Caki2 (cell line): ENCODE data around the gene SNX24. TPM values are rescaled to one million over a fixed set of nuclear protein-coding genes. Genes with fewer than 3 reads are reported as not detected.
A peak's percentile ranks its signal among the peaks of the same experiment; 100 is the strongest.

Source experiments
- DNase-seq: peaks from one replicate; pipeline ENCODE4 v3.0.0-alpha.2; 2015; ENCODE audit warnings: low read depth
- in situ Hi-C: cut with HindIII; loops from 2 replicates; pipeline ENCODE4 v1.10.0; 2016; ENCODE audit warnings: low sequenced_read_pairs, low pct_unique_long_range_greater_than_20kb, mixed read lengths
- total RNA-seq: library from RNA; depleted of rRNA; stranded (reverse); fragments of >200 nt; shearing (Covaris generic); gene quantifications from 2 replicates; pipeline ENCODE4 v1.2.3, GENCODE V29; 2014; ENCODE audit warnings: low replicate concordance

Gene SNX24
- total RNA-seq, 1 experiment from 2014 or later: 3.9 TPM

DNA sequence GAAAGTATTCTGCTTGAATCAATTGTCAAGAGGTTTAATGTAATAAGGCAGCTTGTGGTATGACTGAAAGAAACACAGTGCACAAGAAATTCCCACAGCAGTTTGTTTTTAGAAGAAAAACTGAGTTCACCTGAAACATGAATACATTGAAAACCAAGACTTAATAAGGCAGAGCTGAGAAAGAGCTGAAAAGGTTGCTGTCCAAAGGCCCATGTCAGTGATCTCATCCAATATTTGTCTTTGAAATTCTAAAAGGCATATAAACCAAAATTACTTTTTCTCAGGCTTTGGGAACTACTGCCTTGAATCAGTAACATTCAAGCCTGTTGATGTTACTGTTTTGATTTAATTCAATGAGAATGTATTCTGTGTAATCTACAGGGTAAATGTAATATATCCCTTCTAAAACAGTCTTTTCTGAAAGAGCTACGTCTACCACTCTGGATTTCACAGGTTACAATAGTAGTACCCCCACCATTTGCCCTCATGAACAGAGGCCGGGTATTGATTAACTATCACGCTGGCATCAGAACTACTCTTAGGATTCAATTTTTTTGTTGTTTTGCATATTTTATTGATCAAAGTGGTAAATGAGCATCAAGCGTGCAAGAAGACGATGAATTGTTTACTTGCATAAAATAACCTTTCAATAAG lies 133.4 kb downstream of the SNX24 start:
- DNase-seq: no peak
- in situ Hi-C loops: no loop called here

DNA sequence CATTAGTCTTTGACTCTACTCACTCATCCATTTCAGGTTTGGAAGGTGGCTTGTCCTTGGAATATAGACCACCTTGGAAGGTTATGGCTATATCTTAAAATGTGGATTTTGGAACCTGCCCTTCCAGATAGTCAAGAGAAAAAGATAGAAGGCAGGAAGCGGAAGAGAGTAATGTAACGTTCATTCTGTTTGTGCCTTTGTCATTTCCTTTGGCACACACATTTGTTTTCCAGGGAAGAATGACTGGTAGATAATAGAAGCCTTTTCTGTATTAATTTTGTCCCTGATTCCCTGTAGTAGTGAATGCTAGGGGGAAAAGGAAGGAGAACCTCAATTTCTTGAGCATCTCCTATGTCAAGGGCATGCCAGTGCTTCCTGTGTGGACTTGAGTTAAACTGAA lies 136.4 kb downstream of the SNX24 start:
- in situ Hi-C loops: no loop called here
- no peak for DNase-seq

DNA sequence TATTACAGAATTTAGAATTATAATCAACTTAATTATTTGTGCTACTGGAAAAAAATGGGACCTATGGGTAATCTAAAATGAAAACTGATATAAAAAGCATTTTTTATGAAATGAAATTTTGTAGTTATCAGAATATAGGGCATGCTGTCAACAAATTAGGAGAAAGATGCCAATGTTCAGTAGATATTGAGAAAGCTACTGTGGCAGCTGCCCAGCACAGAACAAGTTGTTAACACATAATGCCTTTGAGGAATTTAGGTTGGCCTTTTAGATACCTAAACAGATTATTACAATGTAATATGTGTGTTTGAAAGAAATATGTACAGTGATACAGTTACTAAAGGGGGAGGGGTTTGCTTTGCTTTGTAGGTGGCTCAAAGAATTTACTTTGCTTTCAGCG lies 137.0 kb downstream of the SNX24 start:
- DNase-seq: no peak
- in situ Hi-C loops: no loop called here

DNA sequence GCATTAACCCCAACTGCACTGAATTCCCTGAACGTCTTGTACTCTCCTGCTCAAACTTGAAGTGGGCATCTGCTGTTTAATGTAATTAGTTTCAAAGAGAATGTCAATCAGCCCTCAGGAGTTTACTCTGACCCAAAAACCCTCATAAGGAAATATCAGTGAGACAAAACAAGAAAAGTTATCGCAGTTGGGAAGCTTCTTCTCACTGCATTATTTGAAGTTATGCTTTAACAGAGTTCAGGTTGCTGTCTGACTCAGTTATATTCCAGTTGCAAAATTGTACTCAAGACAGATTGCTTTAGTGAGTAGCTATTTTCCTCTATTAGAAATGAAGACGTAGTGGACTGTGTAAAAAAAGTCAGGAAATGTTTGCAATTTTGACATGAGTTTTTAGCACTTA lies 139.0 kb downstream of the SNX24 start:
- no peak for DNase-seq
- in situ Hi-C loops: no loop called here

- in situ Hi-C loops: no loop called here
- DNase-seq: no peak
These were observed 139.7 kb downstream of the SNX24 start for GRCh38 chr5:122985006-122985700.

DNA sequence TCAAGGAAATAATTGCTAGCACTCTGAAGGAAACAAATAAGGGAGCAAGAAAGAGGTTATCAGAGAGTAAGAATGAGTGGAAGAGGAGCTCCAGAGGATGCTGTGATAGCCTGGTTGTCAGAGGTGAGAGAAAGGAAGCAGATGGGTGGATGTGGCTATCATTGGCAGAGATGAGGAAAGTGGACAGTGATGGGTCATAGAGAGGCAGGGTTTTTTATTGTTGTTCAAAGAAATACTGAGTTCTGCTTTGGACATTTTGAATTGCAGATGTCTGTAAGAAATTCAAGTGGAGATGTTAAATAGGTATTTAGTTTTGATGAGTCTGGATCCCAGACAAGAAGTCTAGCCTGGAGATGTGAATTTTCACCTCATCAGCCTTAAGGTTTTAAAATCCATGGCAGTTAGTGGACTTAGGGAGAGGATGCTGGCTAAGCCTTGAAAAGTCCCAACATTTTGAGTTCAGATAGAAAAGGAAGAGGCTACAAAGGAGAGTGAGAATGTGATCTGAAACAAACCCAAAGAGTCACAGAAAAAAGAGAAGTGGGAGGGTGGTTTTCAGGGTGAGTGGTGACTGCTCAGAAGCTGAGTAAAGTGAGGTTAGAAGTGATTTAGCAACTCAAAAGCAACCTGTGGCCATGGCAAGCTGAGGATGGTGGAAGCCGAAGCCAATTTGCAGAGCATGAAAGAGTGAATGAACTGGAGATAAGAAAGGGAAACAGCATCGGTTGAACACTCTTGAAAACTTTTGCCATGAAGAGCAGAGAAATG lies 140.7 kb downstream of the SNX24 start:
- DNase-seq: no peak
- in situ Hi-C loops: no loop called here

DNA sequence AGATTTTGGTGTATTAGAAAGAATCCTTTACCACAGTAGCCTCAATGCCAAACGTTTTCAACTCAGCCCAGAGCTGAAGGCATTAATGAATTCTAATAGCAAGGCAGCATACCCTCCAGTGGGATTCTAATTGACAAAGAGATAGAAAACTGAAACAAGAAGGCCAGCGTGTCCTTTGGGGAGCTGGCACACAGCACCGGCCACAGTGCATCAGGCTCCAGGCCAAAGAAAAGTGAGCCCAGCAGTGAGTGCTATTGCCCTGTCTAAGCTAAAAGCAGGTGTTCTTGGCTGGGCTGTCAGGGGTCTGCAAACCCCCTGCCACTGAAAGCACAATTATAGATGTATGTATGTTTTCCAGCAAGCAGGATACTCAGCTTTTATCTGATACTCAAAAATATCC lies 150.7 kb downstream of the SNX24 start:
- in situ Hi-C loops: no loop called here
- no peak for DNase-seq

DNA sequence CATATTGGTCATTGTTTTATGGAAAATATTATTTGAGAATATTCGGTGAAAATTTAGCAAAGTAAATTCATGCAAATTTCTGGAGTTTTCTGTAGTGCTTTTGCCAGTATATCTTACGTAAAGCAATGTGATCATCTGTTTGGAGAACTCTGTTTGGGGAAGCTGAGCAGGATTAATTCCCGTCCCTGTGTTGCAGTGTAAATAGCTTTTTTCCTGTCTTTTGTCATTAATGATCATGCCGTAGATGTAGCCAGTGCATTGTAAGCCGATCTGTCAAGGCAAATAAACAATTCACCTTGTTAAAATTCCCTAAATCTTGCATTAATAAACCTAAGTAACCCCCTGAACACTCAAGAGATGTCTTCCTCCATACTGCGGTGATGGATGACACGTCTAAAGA lies 151.9 kb downstream of the SNX24 start:
- in situ Hi-C loops: no loop called here
- no peak for DNase-seq

GRCh38 chr5:122999947-123000563 lies 154.6 kb downstream of the SNX24 start:
- no peak for DNase-seq
- in situ Hi-C loops: no loop called here

- no peak for DNase-seq
- in situ Hi-C loops: no loop called here
These were observed 155.3 kb downstream of the SNX24 start for GRCh38 chr5:123000731-123001130.

DNA sequence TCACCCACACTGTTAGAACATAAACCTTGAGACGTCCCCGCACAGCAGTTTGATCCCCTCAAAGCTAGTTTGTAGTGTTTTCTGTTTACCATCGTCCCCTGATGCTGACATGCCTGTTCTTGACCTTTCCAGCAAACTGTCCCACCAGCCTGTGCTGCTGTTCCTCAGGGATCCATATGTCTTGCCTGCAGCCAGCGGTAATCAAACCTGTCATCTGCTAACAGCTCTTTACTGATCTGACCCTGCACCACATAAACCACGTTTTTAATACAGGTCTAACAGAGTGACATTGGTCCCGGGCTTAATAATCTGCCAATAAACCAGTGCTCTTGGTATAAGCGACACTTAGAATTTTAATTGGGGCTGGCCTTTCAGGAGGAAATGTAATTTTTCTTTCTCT lies 156.4 kb downstream of the SNX24 start:
- DNase-seq: no peak
- in situ Hi-C loops: no loop called here

GRCh38 chr5:123007182-123007581 lies 161.8 kb downstream of the SNX24 start:
- DNase-seq: no peak
- in situ Hi-C loops: no loop called here

DNA sequence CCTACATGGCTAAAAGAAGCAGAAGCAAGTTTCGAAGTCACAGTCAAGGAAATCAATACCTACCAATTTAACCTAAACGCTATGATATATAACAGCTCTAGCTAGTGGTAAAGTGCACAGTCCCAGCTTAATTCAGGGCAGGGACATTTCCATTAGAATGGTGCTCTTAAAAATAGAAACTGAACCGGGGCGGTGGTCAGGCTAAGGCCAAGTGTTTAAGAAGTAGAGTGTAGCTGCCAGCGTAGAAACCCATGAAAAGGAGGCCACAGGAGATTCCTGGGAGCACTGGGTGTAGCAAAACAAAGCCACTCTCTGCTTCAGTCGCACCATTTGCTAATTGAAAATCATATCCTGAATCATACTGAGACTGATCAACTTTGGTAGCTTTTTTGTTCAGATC lies 162.3 kb downstream of the SNX24 start:
- DNase-seq: no peak

GRCh38 chr5:123012321-123012720 lies 166.9 kb downstream of the SNX24 start:
- no peak for DNase-seq
- in situ Hi-C loops: no loop called here

More for the DNA sequence above, 162.3 kb downstream of the SNX24 start:
- in situ Hi-C loops: no loop called here

DNA sequence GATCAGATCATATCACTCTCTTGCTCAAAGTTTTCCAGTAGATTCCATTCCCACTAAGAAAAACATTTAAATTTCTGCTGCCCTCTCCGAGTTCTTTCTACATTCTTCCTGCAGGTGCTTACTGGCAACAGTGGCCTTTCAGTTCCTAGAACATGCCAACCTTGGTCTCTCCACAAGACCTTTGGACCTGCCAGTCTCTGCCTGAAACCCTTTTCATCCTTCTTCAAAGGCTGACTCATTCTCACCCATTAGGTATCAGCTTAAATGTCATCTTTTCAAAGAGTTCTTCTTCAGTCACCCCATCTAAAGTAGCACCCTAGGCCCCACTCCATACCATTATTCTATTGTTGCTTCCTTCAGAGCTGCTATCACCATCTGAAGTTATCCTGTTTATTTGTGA lies 169.3 kb downstream of the SNX24 start:
- in situ Hi-C loops: no loop called here

DNA sequence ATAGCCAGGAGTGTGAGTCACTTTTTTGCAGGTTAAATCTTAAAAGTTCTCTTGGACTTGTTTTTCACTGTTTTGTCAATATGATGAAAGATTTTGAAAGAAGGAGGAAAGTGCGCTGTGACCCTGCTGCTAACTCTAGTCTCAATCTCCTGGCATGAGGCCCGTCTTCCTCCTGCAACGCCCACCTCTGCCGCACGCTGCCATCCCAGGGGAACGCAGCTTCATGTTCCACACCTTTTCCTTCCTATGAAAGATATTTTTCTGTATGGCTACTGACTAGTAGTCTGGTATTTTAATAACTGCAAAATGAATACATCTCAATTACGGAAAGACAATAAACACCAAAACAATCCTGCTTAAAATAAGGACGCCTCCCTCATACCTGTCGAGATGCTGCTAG lies 182.8 kb downstream of the SNX24 start:
- in situ Hi-C loops: no loop called here
- DNase-seq: no peak

More for the DNA sequence above, 169.3 kb downstream of the SNX24 start:
- no peak for DNase-seq

DNA sequence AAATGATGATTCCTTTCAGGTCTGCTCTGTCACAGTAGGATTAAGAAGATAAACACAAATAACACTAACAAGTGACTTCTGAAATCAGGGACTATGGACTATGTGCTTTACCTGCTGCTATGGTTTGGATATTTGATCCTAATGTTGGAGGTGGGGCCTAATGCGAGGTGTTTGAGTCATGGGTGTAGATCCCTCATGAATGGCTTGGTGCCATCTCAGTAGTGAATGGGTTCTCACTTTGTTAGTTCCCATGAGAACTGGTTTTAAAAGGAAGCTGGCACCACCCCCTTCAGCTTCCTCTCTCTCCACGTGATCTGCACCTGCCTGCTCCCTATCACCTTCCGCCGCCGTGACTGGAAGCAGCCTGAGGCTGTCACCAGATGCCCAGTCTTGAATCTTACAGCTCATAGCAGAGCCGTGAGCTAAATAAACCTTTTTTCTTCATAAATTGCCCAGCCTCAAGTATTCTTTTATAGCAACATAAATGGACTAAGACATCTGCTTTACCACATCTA lies 187.8 kb downstream of the SNX24 start:
- in situ Hi-C loops: no loop called here
- no peak for DNase-seq

- in situ Hi-C loops: no loop called here
- DNase-seq: peak; percentile 58
These were observed 190.0 kb downstream of the SNX24 start for GRCh38 chr5:123035360-123035917.
